Measurements from ENCODE around the gene INHBC.

Gene INHBC

DNA sequence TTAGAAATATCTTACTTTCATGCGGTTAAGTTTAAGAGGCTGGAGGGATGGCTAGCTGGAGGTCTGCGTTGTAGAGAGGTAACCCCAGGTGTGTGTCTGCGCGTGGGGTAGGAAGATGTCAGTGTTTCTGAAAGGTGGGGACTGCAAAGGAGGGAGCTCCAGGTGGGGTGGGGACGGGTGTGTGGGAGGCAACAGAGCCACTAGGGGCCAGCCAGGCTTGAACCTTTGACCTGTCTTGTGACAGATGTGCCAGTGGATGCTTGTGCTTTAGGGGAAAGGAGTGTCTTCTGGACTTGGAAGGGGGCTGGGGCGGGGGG is 25.8 kb downstream of the INHBC start:
- Histone ChIP-seq H3K4me3 (ENCODE audit: insufficient read length, low read depth) (peak overlapping the region; percentile 78), H3K27me3 (ENCODE audit: insufficient read depth, insufficient read length) (no peaks in the 10 kb centered on the region), H3K9ac (ENCODE audit: insufficient read length, low read depth) (peak overlapping the region; percentile 96), H3K4me1 (ENCODE audit: insufficient read depth, insufficient read length) (peaks cover 12% of the 10 kb centered on the region), H3K9me3 (ENCODE audit: insufficient read depth, low read length) (no peaks in the 10 kb centered on the region), H3K36me3 (ENCODE audit: insufficient read depth, insufficient read length, low read length) (peaks cover 3% of the 10 kb centered on the region)
- TF ChIP-seq SUZ12 (IDR thresholded peaks at IDR 0.05; ENCODE audit: extremely low read depth, insufficient read depth, insufficient read length) (no peak), YY1 (IDR thresholded peaks at IDR 0.05; ENCODE audit: insufficient read depth, insufficient read length) (no peak), ZNF274 (IDR thresholded peaks at IDR 0.05; ENCODE audit: low read depth, low read length) (no peak)
- no peak for DNase-seq (ENCODE audit: low read depth, low spot score)

DNA sequence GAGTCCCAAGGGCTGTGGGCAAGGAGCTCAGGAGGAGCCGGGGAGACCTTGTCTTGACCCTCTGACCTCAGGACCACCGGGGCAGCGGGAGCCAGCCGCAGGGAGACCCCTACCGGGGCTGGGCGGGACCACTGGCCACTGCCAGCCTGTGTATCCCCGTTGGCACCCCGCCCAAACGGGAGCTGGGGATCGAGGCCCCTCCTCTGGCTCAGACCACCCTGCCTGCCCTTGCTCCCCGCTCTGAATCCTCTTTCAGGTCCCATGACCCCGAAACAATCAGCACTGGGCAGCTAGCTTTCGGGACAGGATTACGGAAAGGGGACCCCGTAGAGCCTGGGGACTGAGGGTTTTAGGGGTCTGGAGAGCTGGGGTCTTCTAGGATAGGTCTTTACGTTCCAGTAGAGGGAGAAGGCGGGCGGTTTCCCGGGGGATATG is 26.3 kb downstream of the INHBC start:
- no peaks in the 10 kb centered on the region for H3K9me3 ChIP-seq (ENCODE audit: insufficient read depth, low read length)
- no peak for TF ChIP-seq SUZ12 (IDR thresholded peaks at IDR 0.05; ENCODE audit: extremely low read depth, insufficient read depth, insufficient read length)
- no peak for TF ChIP-seq ZNF274 (IDR thresholded peaks at IDR 0.05; ENCODE audit: low read depth, low read length)
- TF ChIP-seq YY1 (IDR thresholded peaks at IDR 0.05; ENCODE audit: insufficient read depth, insufficient read length): no peak
- no peak for DNase-seq (ENCODE audit: low read depth, low spot score)

DNA sequence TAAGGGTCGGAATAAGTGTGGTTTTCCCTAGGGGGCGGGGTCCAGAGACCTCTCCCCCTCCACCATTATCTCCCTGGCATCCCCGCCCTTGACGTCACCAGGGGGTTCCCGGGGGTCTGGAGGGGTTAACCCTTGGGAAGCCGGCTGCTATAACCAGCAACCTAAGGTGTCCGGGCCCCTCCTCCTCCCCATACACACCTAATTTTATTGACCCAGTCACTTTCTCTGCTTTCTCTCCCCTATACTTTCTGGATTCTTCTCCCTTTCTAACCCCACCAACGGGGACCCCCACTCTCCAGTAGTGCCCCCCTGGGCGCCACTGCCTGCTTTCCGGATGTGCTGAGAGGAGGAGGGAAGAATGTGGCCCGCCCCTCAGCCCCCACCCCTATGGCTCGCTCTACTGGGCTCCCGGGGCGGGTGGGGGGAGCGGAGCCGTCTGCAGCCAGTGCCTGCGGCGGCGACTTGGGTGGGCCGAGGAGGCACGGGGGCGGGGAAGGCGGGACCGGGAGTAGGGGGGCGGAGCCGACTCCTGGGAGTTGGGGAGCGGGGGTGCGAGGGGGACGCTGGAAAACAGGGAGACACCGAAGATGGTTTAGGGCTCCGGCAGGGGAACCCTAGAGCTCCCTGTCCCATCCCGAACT is 26.8 kb downstream of the INHBC start:
- peaks cover 11% of the 10 kb centered on the region for H3K36me3 ChIP-seq (ENCODE audit: insufficient read depth, insufficient read length, low read length)
- H3K4me1 ChIP-seq (ENCODE audit: insufficient read depth, insufficient read length): peaks cover 7% of the 10 kb centered on the region
- H3K27me3 ChIP-seq (ENCODE audit: insufficient read depth, insufficient read length): no peaks in the 10 kb centered on the region
- DNase-seq (ENCODE audit: low read depth, low spot score): peak; percentile 74
- H3K9me3 ChIP-seq (ENCODE audit: insufficient read depth, low read length): no peaks in the 10 kb centered on the region
- peak overlapping the region; percentile 78 for H3K4me3 ChIP-seq (ENCODE audit: insufficient read length, low read depth)
- H3K9ac ChIP-seq (ENCODE audit: insufficient read length, low read depth): peak overlapping the region; percentile 96
- TF ChIP-seq SUZ12 (IDR thresholded peaks at IDR 0.05; ENCODE audit: extremely low read depth, insufficient read depth, insufficient read length): no peak
- TF ChIP-seq YY1 (IDR thresholded peaks at IDR 0.05; ENCODE audit: insufficient read depth, insufficient read length): no peak
- TF ChIP-seq ZNF274 (IDR thresholded peaks at IDR 0.05; ENCODE audit: low read depth, low read length): no peak

More for the DNA sequence above, 26.3 kb downstream of the INHBC start:
- Histone ChIP-seq H3K4me3 (ENCODE audit: insufficient read length, low read depth) (peak overlapping the region; percentile 78), H3K36me3 (ENCODE audit: insufficient read depth, insufficient read length, low read length) (peaks cover 8% of the 10 kb centered on the region), H3K9ac (ENCODE audit: insufficient read length, low read depth) (peak overlapping the region; percentile 96), H3K27me3 (ENCODE audit: insufficient read depth, insufficient read length) (no peaks in the 10 kb centered on the region), H3K4me1 (ENCODE audit: insufficient read depth, insufficient read length) (peaks cover 11% of the 10 kb centered on the region)

DNA sequence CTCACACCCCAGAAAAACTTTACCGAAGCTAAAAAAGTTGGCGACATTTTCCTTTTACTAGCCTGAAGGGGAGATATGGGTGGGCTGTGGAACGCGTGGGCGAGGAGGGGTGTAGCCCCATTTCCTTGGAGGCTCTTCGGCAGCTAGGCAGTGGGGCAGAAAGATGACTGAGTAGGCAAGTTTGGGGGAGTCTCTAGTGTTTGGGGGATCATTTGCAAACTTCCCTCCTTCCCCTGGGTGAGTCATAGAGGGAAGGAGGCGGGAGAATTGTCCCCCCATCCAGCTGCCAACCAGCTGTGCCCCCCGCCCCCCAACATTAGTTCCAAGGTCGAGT is 27.3 kb downstream of the INHBC start:
- no peaks in the 10 kb centered on the region for H3K9me3 ChIP-seq (ENCODE audit: insufficient read depth, low read length)
- peaks cover 11% of the 10 kb centered on the region for H3K36me3 ChIP-seq (ENCODE audit: insufficient read depth, insufficient read length, low read length)
- peak overlapping the region; percentile 83 for H3K9ac ChIP-seq (ENCODE audit: insufficient read length, low read depth)
- no peak for TF ChIP-seq SUZ12 (IDR thresholded peaks at IDR 0.05; ENCODE audit: extremely low read depth, insufficient read depth, insufficient read length)
- no peak for TF ChIP-seq YY1 (IDR thresholded peaks at IDR 0.05; ENCODE audit: insufficient read depth, insufficient read length)
- TF ChIP-seq ZNF274 (IDR thresholded peaks at IDR 0.05; ENCODE audit: low read depth, low read length): no peak
- H3K4me3 ChIP-seq (ENCODE audit: insufficient read length, low read depth): peak overlapping the region; percentile 70
- peaks cover 5% of the 10 kb centered on the region for H3K4me1 ChIP-seq (ENCODE audit: insufficient read depth, insufficient read length)
- no peaks in the 10 kb centered on the region for H3K27me3 ChIP-seq (ENCODE audit: insufficient read depth, insufficient read length)
- no peak for DNase-seq (ENCODE audit: low read depth, low spot score)

DNA sequence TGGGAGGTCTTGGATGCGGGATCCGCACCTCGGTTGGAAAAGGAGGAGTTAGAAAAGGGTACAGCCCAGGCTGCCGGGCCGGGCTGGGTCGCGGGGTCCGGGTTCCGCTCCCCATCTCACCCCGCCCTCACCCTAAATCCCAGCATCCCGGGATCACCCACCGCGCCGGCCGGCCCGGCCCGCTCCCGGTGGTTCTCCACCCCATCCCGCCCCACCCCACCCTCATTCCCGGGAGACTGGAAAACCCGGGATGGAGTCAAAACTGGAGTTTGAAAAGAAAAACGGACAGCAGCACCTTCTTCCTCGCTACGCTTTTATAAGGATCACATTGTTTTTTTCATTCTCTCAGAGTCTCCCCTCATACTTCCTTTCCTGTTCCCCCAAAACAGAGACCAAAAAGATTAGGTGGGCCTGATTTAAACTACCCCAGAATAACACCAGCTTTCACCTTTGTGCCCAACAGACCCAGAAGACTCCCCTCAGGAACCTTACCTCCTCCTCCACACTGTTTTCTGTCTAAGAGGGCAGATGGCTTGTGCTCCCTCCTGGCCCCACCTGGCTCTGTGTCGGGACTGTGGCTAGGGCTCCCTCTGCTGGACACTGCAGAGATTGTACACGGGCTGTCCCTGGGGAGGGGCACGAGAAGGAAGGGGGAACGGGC is 27.8 kb downstream of the INHBC start:
- TF ChIP-seq ZNF274 (IDR thresholded peaks at IDR 0.05; ENCODE audit: low read depth, low read length) (no peak), YY1 (IDR thresholded peaks at IDR 0.05; ENCODE audit: insufficient read depth, insufficient read length) (no peak), SUZ12 (IDR thresholded peaks at IDR 0.05; ENCODE audit: extremely low read depth, insufficient read depth, insufficient read length) (no peak)
- DNase-seq (ENCODE audit: low read depth, low spot score): peak; percentile 91
- no peaks in the 10 kb centered on the region for H3K9me3 ChIP-seq (ENCODE audit: insufficient read depth, low read length)
- H3K4me3 ChIP-seq (ENCODE audit: insufficient read length, low read depth): peak overlapping the region; percentile 70
- peak overlapping the region; percentile 83 for H3K9ac ChIP-seq (ENCODE audit: insufficient read length, low read depth)
- H3K36me3 ChIP-seq (ENCODE audit: insufficient read depth, insufficient read length, low read length): peaks cover 11% of the 10 kb centered on the region
- peaks cover 5% of the 10 kb centered on the region for H3K4me1 ChIP-seq (ENCODE audit: insufficient read depth, insufficient read length)
- H3K27me3 ChIP-seq (ENCODE audit: insufficient read depth, insufficient read length): no peaks in the 10 kb centered on the region

DNA sequence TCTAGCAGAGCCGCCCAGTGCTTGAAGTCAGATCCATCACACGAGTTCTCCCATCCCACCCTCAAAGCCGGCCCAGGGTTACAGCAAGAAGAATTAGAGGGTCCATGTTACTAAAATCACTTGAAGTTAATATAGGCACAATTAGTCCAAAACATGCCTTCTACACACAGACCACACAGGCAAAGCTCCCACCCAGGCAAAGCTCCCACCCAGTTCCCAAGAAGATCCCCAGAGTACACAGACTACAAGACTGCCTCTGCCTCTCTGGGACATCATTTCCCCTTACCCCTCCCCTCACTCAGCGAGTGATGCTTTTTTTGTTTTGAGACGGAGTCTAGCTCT is 28.3 kb downstream of the INHBC start:
- H3K9me3 ChIP-seq (ENCODE audit: insufficient read depth, low read length): no peaks in the 10 kb centered on the region
- H3K4me3 ChIP-seq (ENCODE audit: insufficient read length, low read depth): no peak overlapping the region
- no peaks in the 10 kb centered on the region for H3K27me3 ChIP-seq (ENCODE audit: insufficient read depth, insufficient read length)
- H3K9ac ChIP-seq (ENCODE audit: insufficient read length, low read depth): no peak overlapping the region
- H3K36me3 ChIP-seq (ENCODE audit: insufficient read depth, insufficient read length, low read length): peaks cover 11% of the 10 kb centered on the region
- DNase-seq (ENCODE audit: low read depth, low spot score): no peak
- no peak for TF ChIP-seq ZNF274 (IDR thresholded peaks at IDR 0.05; ENCODE audit: low read depth, low read length)
- TF ChIP-seq YY1 (IDR thresholded peaks at IDR 0.05; ENCODE audit: insufficient read depth, insufficient read length): no peak
- TF ChIP-seq SUZ12 (IDR thresholded peaks at IDR 0.05; ENCODE audit: extremely low read depth, insufficient read depth, insufficient read length): no peak
- peaks cover 5% of the 10 kb centered on the region for H3K4me1 ChIP-seq (ENCODE audit: insufficient read depth, insufficient read length)

DNA sequence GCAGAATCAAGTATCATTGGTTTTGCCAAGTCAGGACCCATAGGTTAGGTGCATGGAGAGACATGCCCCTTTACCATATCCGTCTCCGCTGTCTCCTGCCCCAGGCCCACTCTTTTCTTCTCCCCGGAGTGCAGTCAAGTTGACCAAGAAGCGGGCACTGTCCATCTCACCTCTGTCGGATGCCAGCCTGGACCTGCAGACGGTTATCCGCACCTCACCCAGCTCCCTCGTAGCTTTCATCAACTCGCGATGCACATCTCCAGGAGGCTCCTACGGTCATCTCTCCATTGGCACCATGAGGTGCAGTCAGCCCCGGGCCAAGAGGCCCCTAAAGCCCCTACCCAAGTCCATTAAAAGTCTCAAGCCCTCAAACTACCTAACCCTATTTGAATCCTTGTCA is 30.0 kb downstream of the INHBC start:
- Histone ChIP-seq H3K36me3 (ENCODE audit: insufficient read depth, insufficient read length, low read length) (peaks cover 16% of the 10 kb centered on the region), H3K9me3 (ENCODE audit: insufficient read depth, low read length) (no peaks in the 10 kb centered on the region), H3K9ac (ENCODE audit: insufficient read length, low read depth) (no peak overlapping the region), H3K4me1 (ENCODE audit: insufficient read depth, insufficient read length) (peaks cover 5% of the 10 kb centered on the region), H3K4me3 (ENCODE audit: insufficient read length, low read depth) (no peak overlapping the region), H3K27me3 (ENCODE audit: insufficient read depth, insufficient read length) (no peaks in the 10 kb centered on the region)
- no peak for TF ChIP-seq ZNF274 (IDR thresholded peaks at IDR 0.05; ENCODE audit: low read depth, low read length)
- no peak for TF ChIP-seq SUZ12 (IDR thresholded peaks at IDR 0.05; ENCODE audit: extremely low read depth, insufficient read depth, insufficient read length)
- no peak for TF ChIP-seq YY1 (IDR thresholded peaks at IDR 0.05; ENCODE audit: insufficient read depth, insufficient read length)
- no peak for DNase-seq (ENCODE audit: low read depth, low spot score)

Data from NT2/D1 (cell line).